Measurements from ENCODE around the gene SLC2A9. TPM values are rescaled to one million over a fixed set of nuclear protein-coding genes. Genes with fewer than 3 reads are reported as not detected.

SLC2A9 gene
- polyA plus RNA-seq, 1 donor from 2014 or later, result not detected

DNA sequence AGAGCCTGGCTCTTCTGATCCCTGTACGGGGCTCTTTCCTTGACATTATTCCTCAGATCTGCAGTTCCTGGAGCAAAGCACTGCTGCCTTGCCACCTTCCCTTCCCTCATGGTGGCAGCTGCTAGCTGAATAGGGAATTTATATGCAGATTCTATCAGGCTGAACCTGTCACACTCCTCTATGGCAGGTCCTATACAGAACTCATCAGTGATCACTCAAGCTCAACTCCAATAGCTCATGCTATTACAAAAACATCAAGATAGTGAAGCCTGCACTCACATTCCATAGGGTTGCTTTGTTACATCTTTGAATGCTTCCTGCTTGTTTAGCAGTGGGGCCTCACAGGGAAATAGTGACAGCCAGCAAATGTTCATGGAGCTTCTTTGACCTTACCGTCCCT is 71.7 kb downstream of the SLC2A9 start:
- H2AFZ ChIP-seq (ENCODE audit: low read depth, low read length), result peak overlapping the region; percentile 35
- H3K9me2 ChIP-seq (ENCODE audit: insufficient read depth, low read length), result no peaks in the 10 kb centered on the region
- no peaks in the 10 kb centered on the region for H4K20me1 ChIP-seq (ENCODE audit: insufficient read depth)
- no peaks in the 10 kb centered on the region for H3K79me2 ChIP-seq (replicated peaks; ENCODE audit: insufficient read depth, low read length)
- H3K4me2 ChIP-seq (ENCODE audit: low read length), result peak overlapping the region; percentile 66
- H3K36me3 ChIP-seq (ENCODE audit: insufficient read depth, low read length), result no peaks in the 10 kb centered on the region
- H3K9ac ChIP-seq (ENCODE audit: low read length), result peak overlapping the region; percentile 52
- no peaks in the 10 kb centered on the region for H3F3A ChIP-seq (ENCODE audit: insufficient read depth, low read length, poor library complexity, severe bottlenecking)
- no peaks in the 10 kb centered on the region for H3K9me3 ChIP-seq (ENCODE audit: low read length)
- H3K4me3 ChIP-seq (ENCODE audit: low read length), result peak overlapping the region; percentile 43
- H3K27me3 ChIP-seq (ENCODE audit: insufficient read depth, low read depth, low read length), result no peaks in the 10 kb centered on the region
- TF ChIP-seq EP300 (conservative IDR thresholded peaks at IDR 0.05; ENCODE audit: poor library complexity, severe bottlenecking), result peak; percentile 98
- TF ChIP-seq, protein P1, sequence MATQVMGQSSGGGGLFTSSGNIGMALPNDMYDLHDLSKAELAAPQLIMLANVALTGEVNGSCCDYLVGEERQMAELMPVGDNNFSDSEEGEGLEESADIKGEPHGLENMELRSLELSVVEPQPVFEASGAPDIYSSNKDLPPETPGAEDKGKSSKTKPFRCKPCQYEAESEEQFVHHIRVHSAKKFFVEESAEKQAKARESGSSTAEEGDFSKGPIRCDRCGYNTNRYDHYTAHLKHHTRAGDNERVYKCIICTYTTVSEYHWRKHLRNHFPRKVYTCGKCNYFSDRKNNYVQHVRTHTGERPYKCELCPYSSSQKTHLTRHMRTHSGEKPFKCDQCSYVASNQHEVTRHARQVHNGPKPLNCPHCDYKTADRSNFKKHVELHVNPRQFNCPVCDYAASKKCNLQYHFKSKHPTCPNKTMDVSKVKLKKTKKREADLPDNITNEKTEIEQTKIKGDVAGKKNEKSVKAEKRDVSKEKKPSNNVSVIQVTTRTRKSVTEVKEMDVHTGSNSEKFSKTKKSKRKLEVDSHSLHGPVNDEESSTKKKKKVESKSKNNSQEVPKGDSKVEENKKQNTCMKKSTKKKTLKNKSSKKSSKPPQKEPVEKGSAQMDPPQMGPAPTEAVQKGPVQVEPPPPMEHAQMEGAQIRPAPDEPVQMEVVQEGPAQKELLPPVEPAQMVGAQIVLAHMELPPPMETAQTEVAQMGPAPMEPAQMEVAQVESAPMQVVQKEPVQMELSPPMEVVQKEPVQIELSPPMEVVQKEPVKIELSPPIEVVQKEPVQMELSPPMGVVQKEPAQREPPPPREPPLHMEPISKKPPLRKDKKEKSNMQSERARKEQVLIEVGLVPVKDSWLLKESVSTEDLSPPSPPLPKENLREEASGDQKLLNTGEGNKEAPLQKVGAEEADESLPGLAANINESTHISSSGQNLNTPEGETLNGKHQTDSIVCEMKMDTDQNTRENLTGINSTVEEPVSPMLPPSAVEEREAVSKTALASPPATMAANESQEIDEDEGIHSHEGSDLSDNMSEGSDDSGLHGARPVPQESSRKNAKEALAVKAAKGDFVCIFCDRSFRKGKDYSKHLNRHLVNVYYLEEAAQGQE (IDR thresholded peaks at IDR 0.05; ENCODE audit: borderline replicate concordance), result peak; percentile 91
- TF ChIP-seq, protein P2, sequence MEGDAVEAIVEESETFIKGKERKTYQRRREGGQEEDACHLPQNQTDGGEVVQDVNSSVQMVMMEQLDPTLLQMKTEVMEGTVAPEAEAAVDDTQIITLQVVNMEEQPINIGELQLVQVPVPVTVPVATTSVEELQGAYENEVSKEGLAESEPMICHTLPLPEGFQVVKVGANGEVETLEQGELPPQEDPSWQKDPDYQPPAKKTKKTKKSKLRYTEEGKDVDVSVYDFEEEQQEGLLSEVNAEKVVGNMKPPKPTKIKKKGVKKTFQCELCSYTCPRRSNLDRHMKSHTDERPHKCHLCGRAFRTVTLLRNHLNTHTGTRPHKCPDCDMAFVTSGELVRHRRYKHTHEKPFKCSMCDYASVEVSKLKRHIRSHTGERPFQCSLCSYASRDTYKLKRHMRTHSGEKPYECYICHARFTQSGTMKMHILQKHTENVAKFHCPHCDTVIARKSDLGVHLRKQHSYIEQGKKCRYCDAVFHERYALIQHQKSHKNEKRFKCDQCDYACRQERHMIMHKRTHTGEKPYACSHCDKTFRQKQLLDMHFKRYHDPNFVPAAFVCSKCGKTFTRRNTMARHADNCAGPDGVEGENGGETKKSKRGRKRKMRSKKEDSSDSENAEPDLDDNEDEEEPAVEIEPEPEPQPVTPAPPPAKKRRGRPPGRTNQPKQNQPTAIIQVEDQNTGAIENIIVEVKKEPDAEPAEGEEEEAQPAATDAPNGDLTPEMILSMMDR (IDR thresholded peaks at IDR 0.05; ENCODE audit: poor library complexity, severe bottlenecking), result peak; percentile 54
- no peak for TF ChIP-seq TAF1 (IDR thresholded peaks at IDR 0.05; ENCODE audit: low read depth)
- TF ChIP-seq RAD21 (conservative IDR thresholded peaks at IDR 0.05), result peak; percentile 66
- peak; percentile 88 for TF ChIP-seq POLR2AphosphoS5 (IDR thresholded peaks at IDR 0.05)
- no peak for TF ChIP-seq MXI1 (conservative IDR thresholded peaks at IDR 0.05; ENCODE audit: poor library complexity, severe bottlenecking)
- no peak for TF ChIP-seq EZH2 (IDR thresholded peaks at IDR 0.05; ENCODE audit: borderline replicate concordance, insufficient read depth, low read length, poor library complexity, severe bottlenecking)
- peak; percentile 52 for TF ChIP-seq SMC3 (conservative IDR thresholded peaks at IDR 0.05; ENCODE audit: poor library complexity)
- H3K27ac ChIP-seq (ENCODE audit: low read length), result peak overlapping the region; percentile 92

DNA sequence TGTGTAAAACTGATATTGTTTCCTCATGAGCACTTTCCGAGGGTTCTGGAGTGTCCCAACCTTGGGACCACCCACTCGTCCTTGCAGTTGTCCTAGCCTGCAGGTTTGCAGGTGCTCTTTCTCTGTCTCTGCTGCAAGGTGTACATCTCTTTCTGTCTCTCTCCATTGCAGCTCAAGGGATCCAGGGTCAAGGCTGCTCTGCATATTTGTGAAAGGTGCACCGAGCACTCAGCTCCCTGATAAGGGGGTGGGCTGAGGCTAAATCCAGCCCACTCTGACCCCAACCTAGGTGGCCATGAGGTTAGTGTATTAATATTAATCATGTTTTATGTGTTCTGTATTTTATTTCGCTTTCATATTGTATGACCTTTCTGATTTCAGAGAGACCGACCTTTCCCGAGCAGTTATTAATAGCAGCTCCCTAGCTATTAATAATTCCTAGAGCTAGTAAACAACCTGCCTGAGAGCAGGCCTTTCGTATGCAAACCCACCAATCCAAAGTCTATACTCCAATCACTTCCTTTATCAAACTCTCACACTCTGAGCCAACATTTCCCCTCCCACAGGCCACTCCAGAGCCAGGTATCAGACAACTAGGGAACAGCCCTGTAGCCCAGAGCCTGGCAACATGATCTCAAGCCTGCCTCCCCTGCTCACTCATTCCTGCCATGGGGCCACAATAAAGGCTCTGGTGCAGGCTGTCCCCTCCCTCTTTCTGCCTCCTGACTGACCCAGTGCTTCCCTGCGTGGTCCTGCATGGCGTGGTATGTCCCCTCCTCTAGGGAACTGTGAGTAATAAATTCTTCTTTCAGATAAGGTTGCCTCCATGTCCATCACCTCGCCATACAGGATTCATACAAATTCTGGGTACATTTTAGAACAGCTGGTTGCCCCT is 73.9 kb downstream of the SLC2A9 start:
- no peak for TF ChIP-seq TAF1 (IDR thresholded peaks at IDR 0.05; ENCODE audit: low read depth)
- TF ChIP-seq SMC3 (conservative IDR thresholded peaks at IDR 0.05; ENCODE audit: poor library complexity), result no peak
- TF ChIP-seq RAD21 (conservative IDR thresholded peaks at IDR 0.05), result no peak
- Histone ChIP-seq H3K4me2 (ENCODE audit: low read length) (no peak overlapping the region), H3K9me2 (ENCODE audit: insufficient read depth, low read length) (no peaks in the 10 kb centered on the region), H3F3A (ENCODE audit: insufficient read depth, low read length, poor library complexity, severe bottlenecking) (no peaks in the 10 kb centered on the region), H3K9me3 (ENCODE audit: low read length) (no peaks in the 10 kb centered on the region), H2AFZ (ENCODE audit: low read depth, low read length) (no peak overlapping the region), H3K27me3 (ENCODE audit: insufficient read depth, low read depth, low read length) (no peaks in the 10 kb centered on the region), H3K79me2 (replicated peaks; ENCODE audit: insufficient read depth, low read length) (no peaks in the 10 kb centered on the region), H3K4me3 (ENCODE audit: low read length) (no peak overlapping the region), H3K9ac (ENCODE audit: low read length) (no peak overlapping the region), H3K27ac (ENCODE audit: low read length) (no peak overlapping the region), H4K20me1 (ENCODE audit: insufficient read depth) (no peaks in the 10 kb centered on the region), H3K36me3 (ENCODE audit: insufficient read depth, low read length) (no peaks in the 10 kb centered on the region)
